GM23248 (cell line): ENCODE measurements around the gene CMIP.

Experiments
- EZH2 ChIP-seq: fragments of 200-600 bp; sonication (generic); IDR thresholded peaks from 2 replicates; pipeline ENCODE4 v1.6.1; 2018; ENCODE audit warnings: antibody characterized with exemption, mild to moderate bottlenecking; ENCODE audit not compliant: insufficient read depth, poor library complexity, severe bottlenecking
- EZH2phosphoT487 ChIP-seq: fragments of 200-600 bp; sonication (generic); IDR thresholded peaks from 2 replicates; pipeline ENCODE4 v1.6.1; 2018; ENCODE audit warnings: antibody characterized with exemption, moderate library complexity, mild to moderate bottlenecking, low read depth; ENCODE audit not compliant: insufficient read depth

DNA sequence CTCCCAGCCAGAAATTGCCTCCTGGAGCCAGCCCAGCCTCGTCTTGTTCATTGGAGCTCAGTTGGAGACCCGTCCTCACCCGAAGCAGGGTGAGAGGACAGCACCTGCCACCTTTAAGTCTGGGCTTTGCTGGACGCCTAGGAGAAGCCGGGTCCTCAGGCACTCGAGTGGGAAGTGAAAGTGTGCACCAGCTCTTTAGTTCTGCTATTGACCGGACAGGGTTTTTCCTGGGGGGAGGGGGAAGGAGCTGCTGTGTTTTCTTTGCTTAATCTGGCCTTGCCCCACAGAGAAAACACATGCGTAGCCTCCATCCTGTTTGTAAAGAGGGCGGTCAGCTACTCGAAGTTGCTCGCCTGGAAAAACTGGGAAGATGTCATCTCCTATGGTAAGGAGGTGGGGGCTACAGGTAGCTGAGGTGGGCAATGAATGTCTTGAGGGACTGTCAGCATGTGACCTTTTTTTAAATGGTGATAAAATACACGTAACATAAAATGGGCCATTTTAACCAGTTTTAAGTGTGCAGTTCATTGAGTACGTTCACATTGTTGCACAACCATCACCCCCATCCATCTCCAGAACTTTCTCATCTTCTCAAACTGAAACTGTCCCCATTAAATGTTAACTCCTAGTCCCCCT, 34.4 kb downstream of the CMIP start:
- TF ChIP-seq EZH2 (no peak), EZH2phosphoT487 (no peak)
